Omental fat pad (tissue), 4 donors: ENCODE measurements around the gene SH3RF1. TPM values are rescaled to one million over a fixed set of nuclear protein-coding genes. Genes with fewer than 3 reads are reported as not detected.

Experiments used
- ATAC-seq: fragments of 150-250 bp; one replicate; pipeline ENCODE4 v1.9.1; 2016; ENCODE audit warnings: mild to moderate bottlenecking, moderate library complexity; ENCODE audit not compliant: low FRiP score
- DNase-seq: peaks from one replicate; pipeline ENCODE4 v3.0.0-alpha.2; 2019; ENCODE audit warnings: low spot score
- total RNA-seq, 4 donors: library from RNA; depleted of rRNA; stranded (reverse); fragments of >200 nt; gene quantifications; one replicate each; pipeline ENCODE4 v1.1.0, GENCODE V29; 2016
- TF ChIP-seq, protein P1 (sequence below), 3 donors: fragments of 450-650 bp; IDR thresholded peaks; one replicate each; pipeline ENCODE4 v1.5.1; 2016 to 2017; ENCODE audit warnings: antibody characterized with exemption in 3 of 3, mild to moderate bottlenecking in 3 of 3, moderate library complexity in 2 of 3

Gene SH3RF1
- total RNA-seq, 4 donors from 2014 or later: 15.9 to 28.5 (median 23.5) TPM

GRCh38 chr4:169266661-169267060, 4.1 kb downstream of the SH3RF1 start:
- TF ChIP-seq, protein P1, sequence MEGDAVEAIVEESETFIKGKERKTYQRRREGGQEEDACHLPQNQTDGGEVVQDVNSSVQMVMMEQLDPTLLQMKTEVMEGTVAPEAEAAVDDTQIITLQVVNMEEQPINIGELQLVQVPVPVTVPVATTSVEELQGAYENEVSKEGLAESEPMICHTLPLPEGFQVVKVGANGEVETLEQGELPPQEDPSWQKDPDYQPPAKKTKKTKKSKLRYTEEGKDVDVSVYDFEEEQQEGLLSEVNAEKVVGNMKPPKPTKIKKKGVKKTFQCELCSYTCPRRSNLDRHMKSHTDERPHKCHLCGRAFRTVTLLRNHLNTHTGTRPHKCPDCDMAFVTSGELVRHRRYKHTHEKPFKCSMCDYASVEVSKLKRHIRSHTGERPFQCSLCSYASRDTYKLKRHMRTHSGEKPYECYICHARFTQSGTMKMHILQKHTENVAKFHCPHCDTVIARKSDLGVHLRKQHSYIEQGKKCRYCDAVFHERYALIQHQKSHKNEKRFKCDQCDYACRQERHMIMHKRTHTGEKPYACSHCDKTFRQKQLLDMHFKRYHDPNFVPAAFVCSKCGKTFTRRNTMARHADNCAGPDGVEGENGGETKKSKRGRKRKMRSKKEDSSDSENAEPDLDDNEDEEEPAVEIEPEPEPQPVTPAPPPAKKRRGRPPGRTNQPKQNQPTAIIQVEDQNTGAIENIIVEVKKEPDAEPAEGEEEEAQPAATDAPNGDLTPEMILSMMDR (IDR thresholded peaks at IDR 0.05): no peak
- ATAC-seq: no peak
- DNase-seq: no peak

DNA sequence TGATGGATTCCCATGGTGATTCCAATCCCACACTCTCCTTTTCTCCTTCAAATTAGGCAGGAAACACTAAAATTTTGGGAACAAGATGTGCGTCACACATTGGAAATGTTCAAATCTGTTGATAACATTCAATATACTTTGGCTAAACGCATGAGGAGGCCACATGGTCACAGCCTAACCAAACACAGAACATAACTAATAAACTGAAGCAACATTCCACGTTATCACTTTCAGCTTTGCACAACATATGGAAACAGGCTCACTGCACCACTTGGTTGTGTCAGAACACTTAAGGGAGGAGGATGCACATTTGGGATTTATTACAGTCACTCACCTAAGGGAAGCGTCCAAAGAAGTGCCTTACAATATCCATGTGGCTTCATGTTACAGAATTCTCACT, 4.7 kb downstream of the SH3RF1 start:
- ATAC-seq (no peak), DNase-seq (no peak)
- TF ChIP-seq, protein P1 (IDR thresholded peaks at IDR 0.05): no peak

DNA sequence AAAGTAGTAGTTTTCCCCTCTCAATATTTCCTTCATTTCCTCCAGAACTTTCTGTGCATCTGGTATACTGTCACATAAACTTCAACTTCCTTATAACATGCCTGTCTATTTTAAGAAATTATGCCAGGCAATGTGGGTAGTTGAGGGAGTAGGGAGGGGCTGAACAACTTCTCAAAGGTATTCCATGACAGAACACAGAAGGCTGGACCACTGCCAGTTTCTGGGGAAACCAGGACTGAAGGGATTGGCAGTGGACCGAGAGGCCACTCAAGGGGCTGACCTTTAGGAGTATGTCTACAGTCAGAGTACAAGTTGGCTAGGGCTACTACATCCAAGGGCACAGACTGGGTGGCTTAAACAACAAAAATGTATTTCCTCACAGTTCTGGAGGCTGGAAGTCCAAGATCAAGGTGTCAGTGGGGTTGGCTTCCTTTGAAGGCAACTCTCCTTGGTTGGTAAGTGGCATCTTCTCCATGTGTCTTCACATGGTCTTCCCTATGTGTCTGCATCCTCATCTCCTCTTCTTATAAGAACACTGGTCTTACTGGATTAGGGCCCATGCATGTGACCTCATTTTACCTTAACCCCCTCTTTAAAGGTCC, 6.9 kb downstream of the SH3RF1 start:
- TF ChIP-seq, protein P1 (IDR thresholded peaks at IDR 0.05): no peak
- ATAC-seq: no peak

GRCh38 chr4:169260217-169260866, 10.4 kb downstream of the SH3RF1 start:
- ATAC-seq (no peak), DNase-seq (no peak)
- TF ChIP-seq, protein P1 (IDR thresholded peaks at IDR 0.05): no peak

More for the DNA sequence above, 6.9 kb downstream of the SH3RF1 start:
- no peak for DNase-seq

- no peak for DNase-seq
- TF ChIP-seq, protein P1 (IDR thresholded peaks at IDR 0.05): no peak
- no peak for ATAC-seq
Measured at GRCh38 chr4:169259271-169259670, 11.5 kb downstream of the SH3RF1 start.

DNA sequence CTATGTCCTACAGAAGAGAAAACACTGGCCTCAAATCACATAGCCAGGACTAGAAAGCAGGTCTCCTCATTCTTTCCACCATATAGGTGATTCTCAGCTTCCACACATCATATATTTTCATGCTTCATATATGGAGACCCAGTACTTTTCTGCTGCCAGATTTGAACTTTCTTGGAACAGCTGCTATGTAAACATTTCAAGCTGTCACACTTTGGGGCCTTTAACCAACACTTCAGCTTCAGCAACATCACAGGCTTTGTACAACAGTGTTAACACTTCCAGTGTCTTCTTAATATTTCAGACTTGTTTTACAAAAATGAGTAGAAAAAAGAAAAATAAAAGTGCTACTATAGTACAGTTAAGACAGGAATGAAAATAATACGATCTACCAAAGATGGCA, 12.6 kb downstream of the SH3RF1 start:
- TF ChIP-seq, protein P1 (IDR thresholded peaks at IDR 0.05): no peak
- DNase-seq: no peak
- ATAC-seq: no peak
